Stomach (tissue), 9 donors: Measurements from ENCODE around the gene CIDEB. TPM values are rescaled to one million over a fixed set of nuclear protein-coding genes. Genes with fewer than 3 reads are reported as not detected.

Source experiments
- DNase-seq, 2 donors: peaks; one replicate each; pipeline versions ENCODE4 v3.0.0 to v3.0.0-alpha.2; 2013 to 2019
- H3K27ac ChIP-seq, 5 donors: fragments of 200-600 bp in 4 of 5; sonication (generic) in 4 of 5; one replicate each; pipeline ENCODE4 v1.5.1; 2013 to 2019; ENCODE audit warnings: mild to moderate bottlenecking in 1 of 5, moderate library complexity in 1 of 5
- H3K27me3 ChIP-seq, 3 donors: fragments of 200-600 bp; sonication (generic); one replicate each; pipeline ENCODE4 v1.5.1; 2017 to 2019; ENCODE audit warnings: mixed run types in 1 of 3
- H3K36me3 ChIP-seq, 4 donors: fragments of 200-600 bp; sonication (generic); 1 replicate in 3 of 4; 2 replicates in 1 of 4; pipeline ENCODE4 v1.5.1; 2016 to 2019
- H3K4me1 ChIP-seq, 4 donors: fragments of 200-600 bp; sonication (generic); one replicate each; pipeline ENCODE4 v1.5.1; 2016 to 2019
- H3K4me3 ChIP-seq, 4 donors: fragments of 200-600 bp; sonication (generic) in 3 of 4; one replicate each; pipeline ENCODE4 v1.5.1; 2016 to 2019; ENCODE audit warnings: mild to moderate bottlenecking in 1 of 4
- H3K9me3 ChIP-seq, 4 donors: fragments of 200-600 bp; sonication (generic); one replicate each; pipeline ENCODE4 v1.5.1; 2016 to 2019
- EP300 ChIP-seq: sonication (generic); formaldehyde crosslinking; IDR thresholded peaks from one replicate; pipeline ENCODE4 v1.6.1; 2017; ENCODE audit warnings: antibody characterized with exemption
- POLR2A ChIP-seq, 4 donors: fragments of 450-650 bp; IDR thresholded peaks; one replicate each; pipeline ENCODE4 v1.6.1; 2016; ENCODE audit warnings: antibody characterized with exemption in 4 of 4, control low read depth in 2 of 4, mild to moderate bottlenecking in 1 of 4, moderate library complexity in 1 of 4
- POLR2AphosphoS5 ChIP-seq, 3 donors: sonication (generic); formaldehyde crosslinking; IDR thresholded peaks; one replicate each; pipeline ENCODE4 v1.6.1; 2016; ENCODE audit warnings: antibody characterized with exemption in 3 of 3
- WGBS, 5 donors: extraction: QIAGEN DNeasy Blood & Tissue Kit in 3 of 5; methylation state at CpG; one replicate each; pipeline versions ENCODE4 v1.1.5 to v1.1.7; 2013 to 2018; 5-methylcytosine and 5-hydroxymethylcytosine counted together
- intact Hi-C: fragments of 100-400 bp; cut with DNase I; formaldehyde crosslinking; loops from one replicate; pipeline ENCODE4 v1.15.1; 2023; ENCODE audit warnings: low total_unique reads
- polyA plus RNA-seq, 3 donors: library from polyadenylated mRNA; stranded (reverse); fragments of 200-250 nt; gene quantifications; one replicate each; pipeline ENCODE4 v1.2.3, GENCODE V29; 2013
- total RNA-seq, 5 donors: library from RNA; depleted of rRNA; stranded (reverse); fragments of >200 nt; gene quantifications; one replicate each; pipeline versions ENCODE4 v1.1.0 to v1.2.3, GENCODE V29; 2014 to 2016
- TF ChIP-seq, protein P1 (sequence below), 7 experiments: fragments of 450-650 bp in 4 of 7; fragments of 200-600 bp in 3 of 7; sonication (generic) in 3 of 7; IDR thresholded peaks; one replicate each; pipeline ENCODE4 v1.5.1; 2016 to 2019; ENCODE audit warnings: antibody characterized with exemption in 7 of 7, control low read depth in 2 of 7, mild to moderate bottlenecking in 1 of 7
- donor health status: healthy with polysubstance abuse.
- donor health status: Bipolar disorder and iron deficiency.
- donor health status: healthy.

CIDEB gene
- total and polyA plus RNA-seq, 8 donors, result 5.0 to 14.2 (median 6.4) TPM

DNA sequence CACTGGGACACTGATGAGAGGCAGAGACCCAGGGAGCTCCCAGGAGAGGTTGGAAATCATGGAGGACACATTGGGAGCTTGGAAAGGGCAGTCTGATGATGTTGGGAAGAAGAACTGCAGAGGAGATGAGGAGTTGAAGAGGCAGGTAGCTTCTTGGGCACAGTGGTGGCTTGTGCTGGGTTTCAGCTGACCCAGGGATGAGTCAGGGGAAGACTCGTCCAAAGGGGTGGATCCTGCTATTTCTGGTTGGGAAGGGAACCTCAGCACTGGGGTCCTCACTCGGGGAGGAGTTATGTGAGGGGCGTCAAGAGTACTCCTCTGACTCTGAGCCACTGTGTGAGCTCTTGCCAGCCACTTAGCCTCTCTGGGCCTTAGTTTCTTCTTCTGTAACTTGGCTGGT is 15.6 kb upstream of the CIDEB start:
- TF ChIP-seq POLR2A (IDR thresholded peaks at IDR 0.05) (no peak), POLR2AphosphoS5 (IDR thresholded peaks at IDR 0.05) (no peak), EP300 (no peak)
- TF ChIP-seq, protein P1, sequence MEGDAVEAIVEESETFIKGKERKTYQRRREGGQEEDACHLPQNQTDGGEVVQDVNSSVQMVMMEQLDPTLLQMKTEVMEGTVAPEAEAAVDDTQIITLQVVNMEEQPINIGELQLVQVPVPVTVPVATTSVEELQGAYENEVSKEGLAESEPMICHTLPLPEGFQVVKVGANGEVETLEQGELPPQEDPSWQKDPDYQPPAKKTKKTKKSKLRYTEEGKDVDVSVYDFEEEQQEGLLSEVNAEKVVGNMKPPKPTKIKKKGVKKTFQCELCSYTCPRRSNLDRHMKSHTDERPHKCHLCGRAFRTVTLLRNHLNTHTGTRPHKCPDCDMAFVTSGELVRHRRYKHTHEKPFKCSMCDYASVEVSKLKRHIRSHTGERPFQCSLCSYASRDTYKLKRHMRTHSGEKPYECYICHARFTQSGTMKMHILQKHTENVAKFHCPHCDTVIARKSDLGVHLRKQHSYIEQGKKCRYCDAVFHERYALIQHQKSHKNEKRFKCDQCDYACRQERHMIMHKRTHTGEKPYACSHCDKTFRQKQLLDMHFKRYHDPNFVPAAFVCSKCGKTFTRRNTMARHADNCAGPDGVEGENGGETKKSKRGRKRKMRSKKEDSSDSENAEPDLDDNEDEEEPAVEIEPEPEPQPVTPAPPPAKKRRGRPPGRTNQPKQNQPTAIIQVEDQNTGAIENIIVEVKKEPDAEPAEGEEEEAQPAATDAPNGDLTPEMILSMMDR (IDR thresholded peaks at IDR 0.05), result no peak
- Histone ChIP-seq H3K27ac (no peak overlapping the region), H3K36me3 (peaks cover 0 to 5% (median 0%) of the 10 kb centered on the region in 4 donors), H3K27me3 (peaks cover 0 to 16% (median 4%) of the 10 kb centered on the region in 3 donors), H3K4me1 (peaks cover 0 to 17% (median 4%) of the 10 kb centered on the region in 4 donors), H3K4me3 (no peak overlapping the region), H3K9me3 (no peaks in the 10 kb centered on the region)
- intact Hi-C loops, result no loop called here
- no peak for DNase-seq
- 51 to 66% (median 57%) methylated on average over 3 of the region's 3 CpGs for WGBS, 5 donors

DNA sequence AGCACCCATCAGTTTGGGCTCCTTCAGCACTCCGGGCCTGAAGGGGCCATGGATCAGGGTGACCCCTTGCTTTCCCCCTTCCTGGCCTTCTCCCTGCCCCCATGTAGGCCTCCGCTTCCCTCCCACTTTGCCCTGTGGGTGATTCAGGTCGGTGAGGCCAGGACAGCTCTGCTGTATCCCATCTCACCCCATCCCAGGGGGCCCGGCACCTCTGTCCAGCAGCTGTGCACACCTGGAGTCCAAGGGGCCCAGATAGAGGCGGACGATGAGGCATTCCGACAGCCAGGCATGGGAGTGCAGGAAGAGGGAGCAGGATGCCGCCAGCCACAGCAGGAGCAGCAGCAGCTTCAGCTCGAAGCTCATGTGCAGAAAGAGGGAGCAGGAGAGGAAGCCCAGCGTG is 14.9 kb upstream of the CIDEB start:
- H3K36me3 ChIP-seq, result peaks cover 0 to 5% (median 0%) of the 10 kb centered on the region in 4 donors
- peaks cover 0 to 14% (median 4%) of the 10 kb centered on the region in 4 donors for H3K4me1 ChIP-seq
- H3K9me3 ChIP-seq, result no peaks in the 10 kb centered on the region
- H3K27me3 ChIP-seq, result peaks cover 0 to 23% (median 4%) of the 10 kb centered on the region in 3 donors
- WGBS, 5 donors, result 65 to 79% (median 74%) methylated on average over 10 of the region's 10 CpGs
- H3K4me3 ChIP-seq, result no peak overlapping the region
- intact Hi-C loops, result no loop called here
- no peak for DNase-seq
- TF ChIP-seq POLR2A (IDR thresholded peaks at IDR 0.05) (no peak), EP300 (no peak), POLR2AphosphoS5 (IDR thresholded peaks at IDR 0.05) (no peak)
- TF ChIP-seq, protein P1 (IDR thresholded peaks at IDR 0.05), result no peak
- no peak overlapping the region for H3K27ac ChIP-seq

DNA sequence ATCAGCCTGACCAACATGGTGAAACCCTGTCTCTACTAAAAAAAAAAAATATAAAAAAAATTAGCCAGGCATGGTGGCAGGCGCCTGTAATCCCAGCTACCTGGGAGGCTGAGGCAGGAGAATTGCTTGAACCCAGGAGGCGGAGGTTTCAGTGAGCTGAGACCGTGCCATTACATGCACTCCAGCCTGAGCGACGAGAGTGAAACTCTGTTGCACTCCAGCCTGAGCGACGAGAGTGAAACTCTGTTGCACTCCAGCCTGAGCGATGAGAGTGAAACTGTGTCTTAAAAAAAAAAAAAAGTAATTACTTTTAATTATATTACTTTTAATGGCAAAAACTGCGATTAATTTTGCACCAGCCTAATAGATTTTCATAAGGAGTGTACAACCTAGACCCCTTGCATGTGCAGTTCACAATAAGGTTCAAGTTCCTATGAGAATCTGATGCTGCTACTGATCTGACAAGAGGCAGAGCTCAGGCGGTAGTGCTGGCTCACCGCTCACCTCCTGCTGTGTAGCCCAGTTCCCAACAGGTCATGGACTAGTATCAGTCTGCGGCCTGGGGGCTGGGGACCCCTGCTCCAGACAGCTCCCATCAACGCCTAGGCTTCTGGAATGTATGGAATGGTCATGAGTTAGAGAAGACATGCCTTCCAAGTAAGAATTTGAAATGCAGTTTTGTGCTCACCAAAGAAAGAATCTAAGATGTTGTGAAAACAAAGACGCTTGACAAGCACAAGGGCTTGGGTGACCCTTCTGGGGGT is 13.6 kb upstream of the CIDEB start:
- 91 to 94% (median 91%) methylated on average over 14 of the region's 14 CpGs for WGBS, 5 donors
- TF ChIP-seq, protein P1 (IDR thresholded peaks at IDR 0.05), result no peak
- TF ChIP-seq EP300, result no peak
- no peak for TF ChIP-seq POLR2A (IDR thresholded peaks at IDR 0.05)
- TF ChIP-seq POLR2AphosphoS5 (IDR thresholded peaks at IDR 0.05), result no peak

DNA sequence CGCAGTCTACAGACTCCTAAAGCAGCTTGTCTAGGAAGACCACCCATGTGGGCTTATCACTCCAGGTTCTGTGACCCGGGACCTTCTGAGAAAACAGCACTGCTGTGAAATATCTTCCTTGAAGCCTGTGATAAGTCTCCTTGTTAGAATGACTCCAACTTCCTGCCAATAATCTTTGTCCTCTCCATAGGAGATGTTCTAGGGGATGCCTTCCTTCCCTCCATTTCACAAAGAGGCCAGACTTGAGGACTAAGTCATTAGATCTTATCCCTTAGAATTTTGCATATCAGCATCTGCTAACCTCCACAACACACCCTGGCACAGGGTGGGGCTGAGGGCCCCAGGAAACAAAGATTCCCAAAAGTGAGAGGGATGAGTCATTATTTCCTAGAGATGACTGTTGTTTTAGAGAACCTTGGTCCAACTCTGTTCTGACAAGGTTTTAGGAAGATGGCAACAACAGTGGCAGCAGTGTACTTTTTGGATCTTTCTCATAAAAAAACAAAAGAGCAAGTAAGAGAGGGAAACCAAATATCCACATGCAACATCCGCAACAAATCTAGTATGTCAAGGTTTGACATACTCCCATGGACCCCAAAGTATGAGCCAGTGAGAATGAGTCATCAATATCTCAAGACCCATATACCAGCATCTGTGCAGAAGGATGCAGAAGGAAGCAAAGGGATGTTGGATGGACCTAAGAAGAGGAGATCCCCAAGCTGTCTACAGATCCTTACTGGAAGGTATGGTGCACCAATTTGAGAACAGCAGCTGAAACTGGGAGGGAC is 9.6 kb upstream of the CIDEB start:
- TF ChIP-seq, protein P1 (IDR thresholded peaks at IDR 0.05), result no peak
- TF ChIP-seq EP300 (no peak), POLR2AphosphoS5 (IDR thresholded peaks at IDR 0.05) (no peak), POLR2A (IDR thresholded peaks at IDR 0.05) (no peak)
- no peaks in the 10 kb centered on the region for H3K9me3 ChIP-seq
- 88 to 94% (median 91%) methylated on average over 3 of the region's 3 CpGs for WGBS, 5 donors
- H3K4me1 ChIP-seq, result peaks cover 17 to 52% (median 31%) of the 10 kb centered on the region in 4 donors
- peaks cover 0 to 41% (median 4%) of the 10 kb centered on the region in 3 donors for H3K27me3 ChIP-seq
- peak overlapping the region in 2 of 5 donors; percentile 88 to 95 for H3K27ac ChIP-seq
- no peak overlapping the region for H3K4me3 ChIP-seq
- H3K36me3 ChIP-seq, result peaks cover 0 to 5% (median 0%) of the 10 kb centered on the region in 4 donors
- DNase-seq, result no peak
- intact Hi-C loops, result no loop called here

More for the DNA sequence above, 13.6 kb upstream of the CIDEB start:
- intact Hi-C loops, result no loop called here
- Histone ChIP-seq H3K4me3 (no peak overlapping the region), H3K36me3 (peaks cover 0 to 5% (median 0%) of the 10 kb centered on the region in 4 donors), H3K27ac (no peak overlapping the region), H3K9me3 (no peaks in the 10 kb centered on the region), H3K27me3 (peaks cover 0 to 32% (median 4%) of the 10 kb centered on the region in 3 donors), H3K4me1 (peaks cover under 1 to 15% (median 5%) of the 10 kb centered on the region in 4 donors)
- DNase-seq, result no peak
